ENCODE results near the gene MRAS. TPM values are rescaled to one million over a fixed set of nuclear protein-coding genes. Genes with fewer than 3 reads are reported as not detected.

MRAS gene
- total and polyA plus RNA-seq, 4 experiments from 2014 or later, result 1.3 to 2.0 TPM; not detected in 2

GRCh38 chr3:138359919-138360868, 11.8 kb downstream of the MRAS start:
- DNase-seq, result no peak
- CTCF ChIA-PET (ENCODE audit: partially characterized antibody), result no interaction called here
- H3K27ac Mint-ChIP-seq, result no peak overlapping the region
- H3K27ac ChIP-seq (ENCODE audit: low read depth, low read length), result no peak overlapping the region
- H3K27me3 ChIP-seq (ENCODE audit: insufficient read depth, low read length), result peaks cover 3% of the 10 kb centered on the region
- H3K4me1 ChIP-seq (ENCODE audit: insufficient read depth, low read length), result no peaks in the 10 kb centered on the region
- H3K4me3 ChIP-seq (ENCODE audit: low read length in 2 of 2), result no peak overlapping the region
- POLR2A ChIA-PET (ENCODE audit: partially characterized antibody), result no interaction called here
- no peaks in the 10 kb centered on the region for H3K9me3 ChIP-seq (ENCODE audit: control insufficient read depth in 1 of 2, low read length in 2 of 2)
- no peak overlapping the region for H3K4me3 Mint-ChIP-seq
- H3K4me1 Mint-ChIP-seq, result no peaks in the 10 kb centered on the region
- H3K27me3 Mint-ChIP-seq, result peaks cover 1 to 2% of the 10 kb centered on the region in 2 donors
- intact Hi-C loops (cut with micrococcal nuclease), result no loop called here
- H3K9me3 Mint-ChIP-seq, result no peaks in the 10 kb centered on the region
- no peaks in the 10 kb centered on the region for H3K36me3 Mint-ChIP-seq
- no peaks in the 10 kb centered on the region for H3K36me3 ChIP-seq (ENCODE audit: insufficient read depth, low read length)

- H3K36me3 Mint-ChIP-seq, result no peaks in the 10 kb centered on the region
- Histone ChIP-seq H3K27me3 (ENCODE audit: insufficient read depth, low read length) (peaks cover 3% of the 10 kb centered on the region), H3K9me3 (ENCODE audit: control insufficient read depth in 1 of 2, low read length in 2 of 2) (no peaks in the 10 kb centered on the region), H3K4me1 (ENCODE audit: insufficient read depth, low read length) (no peaks in the 10 kb centered on the region), H3K4me3 (ENCODE audit: low read length in 2 of 2) (no peak overlapping the region), H3K27ac (ENCODE audit: low read depth, low read length) (no peak overlapping the region), H3K36me3 (ENCODE audit: insufficient read depth, low read length) (no peaks in the 10 kb centered on the region)
- no peaks in the 10 kb centered on the region for H3K9me3 Mint-ChIP-seq
- H3K4me1 Mint-ChIP-seq, result no peaks in the 10 kb centered on the region
- POLR2A ChIA-PET (ENCODE audit: partially characterized antibody), result no interaction called here
- intact Hi-C loops (cut with micrococcal nuclease), result no loop called here
- DNase-seq, result no peak
- CTCF ChIA-PET (ENCODE audit: partially characterized antibody), result no interaction called here
- peaks cover 1 to 2% of the 10 kb centered on the region in 2 donors for H3K27me3 Mint-ChIP-seq
- H3K27ac Mint-ChIP-seq, result no peak overlapping the region
- no peak overlapping the region for H3K4me3 Mint-ChIP-seq
Measured at GRCh38 chr3:138360869-138361525, 12.6 kb downstream of the MRAS start.

GRCh38 chr3:138361561-138361971, 13.2 kb downstream of the MRAS start:
- no peaks in the 10 kb centered on the region for H3K4me1 ChIP-seq (ENCODE audit: insufficient read depth, low read length)
- no peak for DNase-seq
- H3K27ac ChIP-seq (ENCODE audit: low read depth, low read length), result no peak overlapping the region
- no peaks in the 10 kb centered on the region for H3K9me3 ChIP-seq (ENCODE audit: control insufficient read depth in 1 of 2, low read length in 2 of 2)
- no peaks in the 10 kb centered on the region for H3K4me1 Mint-ChIP-seq
- H3K4me3 Mint-ChIP-seq, result no peak overlapping the region
- intact Hi-C loops (cut with micrococcal nuclease), result no loop called here
- peaks cover 1 to 2% of the 10 kb centered on the region in 2 donors for H3K27me3 Mint-ChIP-seq
- peaks cover 3% of the 10 kb centered on the region for H3K27me3 ChIP-seq (ENCODE audit: insufficient read depth, low read length)
- ChIA-PET POLR2A (ENCODE audit: partially characterized antibody) (no interaction called here), CTCF (ENCODE audit: partially characterized antibody) (no interaction called here)
- H3K36me3 ChIP-seq (ENCODE audit: insufficient read depth, low read length), result no peaks in the 10 kb centered on the region
- H3K9me3 Mint-ChIP-seq, result no peaks in the 10 kb centered on the region
- H3K27ac Mint-ChIP-seq, result no peak overlapping the region
- no peak overlapping the region for H3K4me3 ChIP-seq (ENCODE audit: low read length in 2 of 2)
- no peaks in the 10 kb centered on the region for H3K36me3 Mint-ChIP-seq

GRCh38 chr3:138362538-138362937, 14.2 kb downstream of the MRAS start:
- Histone ChIP-seq H3K27me3 (ENCODE audit: insufficient read depth, low read length) (peaks cover 3% of the 10 kb centered on the region), H3K9me3 (ENCODE audit: control insufficient read depth in 1 of 2, low read length in 2 of 2) (no peaks in the 10 kb centered on the region), H3K4me1 (ENCODE audit: insufficient read depth, low read length) (no peaks in the 10 kb centered on the region), H3K4me3 (ENCODE audit: low read length in 2 of 2) (no peak overlapping the region), H3K27ac (ENCODE audit: low read depth, low read length) (no peak overlapping the region), H3K36me3 (ENCODE audit: insufficient read depth, low read length) (no peaks in the 10 kb centered on the region)
- Mint-ChIP-seq H3K27ac (no peak overlapping the region), H3K9me3 (no peaks in the 10 kb centered on the region), H3K36me3 (no peaks in the 10 kb centered on the region), H3K4me3 (no peak overlapping the region), H3K4me1 (no peaks in the 10 kb centered on the region), H3K27me3 (peaks cover 0 to 2% of the 10 kb centered on the region in 2 donors)
- no peak for DNase-seq
- POLR2A ChIA-PET (ENCODE audit: partially characterized antibody), result no interaction called here
- CTCF ChIA-PET (ENCODE audit: partially characterized antibody), result no interaction called here
- intact Hi-C loops (cut with micrococcal nuclease), result no loop called here

GRCh38 chr3:138363322-138363721, 14.9 kb downstream of the MRAS start:
- H3K27me3 Mint-ChIP-seq, result peaks cover 0 to 2% of the 10 kb centered on the region in 2 donors
- CTCF ChIA-PET (ENCODE audit: partially characterized antibody), result no interaction called here
- H3K9me3 ChIP-seq (ENCODE audit: control insufficient read depth in 1 of 2, low read length in 2 of 2), result no peaks in the 10 kb centered on the region
- H3K9me3 Mint-ChIP-seq, result no peaks in the 10 kb centered on the region
- no peaks in the 10 kb centered on the region for H3K36me3 ChIP-seq (ENCODE audit: insufficient read depth, low read length)
- no peak overlapping the region for H3K27ac Mint-ChIP-seq
- DNase-seq, result no peak
- H3K36me3 Mint-ChIP-seq, result no peaks in the 10 kb centered on the region
- H3K4me1 Mint-ChIP-seq, result no peaks in the 10 kb centered on the region
- intact Hi-C loops (cut with micrococcal nuclease), result no loop called here
- no peak overlapping the region for H3K4me3 ChIP-seq (ENCODE audit: low read length in 2 of 2)
- no peak overlapping the region for H3K4me3 Mint-ChIP-seq
- no peaks in the 10 kb centered on the region for H3K4me1 ChIP-seq (ENCODE audit: insufficient read depth, low read length)
- H3K27me3 ChIP-seq (ENCODE audit: insufficient read depth, low read length), result peaks cover 3% of the 10 kb centered on the region
- POLR2A ChIA-PET (ENCODE audit: partially characterized antibody), result no interaction called here
- H3K27ac ChIP-seq (ENCODE audit: low read depth, low read length), result no peak overlapping the region

- no peaks in the 10 kb centered on the region for H3K9me3 Mint-ChIP-seq
- H3K27ac ChIP-seq (ENCODE audit: low read depth, low read length), result no peak overlapping the region
- CTCF ChIA-PET (ENCODE audit: partially characterized antibody), result no interaction called here
- H3K9me3 ChIP-seq (ENCODE audit: control insufficient read depth in 1 of 2, low read length in 2 of 2), result no peaks in the 10 kb centered on the region
- no peaks in the 10 kb centered on the region for H3K36me3 Mint-ChIP-seq
- intact Hi-C loops (cut with micrococcal nuclease), result no loop called here
- no peak overlapping the region for H3K4me3 Mint-ChIP-seq
- H3K4me3 ChIP-seq (ENCODE audit: low read length in 2 of 2), result no peak overlapping the region
- H3K27ac Mint-ChIP-seq, result peak overlapping the region in 1 of 7 donors; percentile 2
- DNase-seq, result no peak
- H3K36me3 ChIP-seq (ENCODE audit: insufficient read depth, low read length), result no peaks in the 10 kb centered on the region
- peaks cover 0 to 2% of the 10 kb centered on the region in 2 donors for H3K27me3 Mint-ChIP-seq
- POLR2A ChIA-PET (ENCODE audit: partially characterized antibody), result no interaction called here
- no peaks in the 10 kb centered on the region for H3K4me1 Mint-ChIP-seq
- no peaks in the 10 kb centered on the region for H3K4me1 ChIP-seq (ENCODE audit: insufficient read depth, low read length)
- peaks cover 3% of the 10 kb centered on the region for H3K27me3 ChIP-seq (ENCODE audit: insufficient read depth, low read length)
Measured at GRCh38 chr3:138364356-138365252, 16.2 kb downstream of the MRAS start.

GRCh38 chr3:138365253-138365555, 16.8 kb downstream of the MRAS start:
- no peak for DNase-seq
- intact Hi-C loops (cut with micrococcal nuclease), result no loop called here
- H3K36me3 Mint-ChIP-seq, result no peaks in the 10 kb centered on the region
- no peak overlapping the region for H3K27ac Mint-ChIP-seq
- Histone ChIP-seq H3K4me3 (ENCODE audit: low read length in 2 of 2) (no peak overlapping the region), H3K27me3 (ENCODE audit: insufficient read depth, low read length) (peaks cover 3% of the 10 kb centered on the region), H3K4me1 (ENCODE audit: insufficient read depth, low read length) (no peaks in the 10 kb centered on the region), H3K9me3 (ENCODE audit: control insufficient read depth in 1 of 2, low read length in 2 of 2) (no peaks in the 10 kb centered on the region), H3K36me3 (ENCODE audit: insufficient read depth, low read length) (no peaks in the 10 kb centered on the region), H3K27ac (ENCODE audit: low read depth, low read length) (no peak overlapping the region)
- H3K9me3 Mint-ChIP-seq, result no peaks in the 10 kb centered on the region
- ChIA-PET CTCF (ENCODE audit: partially characterized antibody) (no interaction called here), POLR2A (ENCODE audit: partially characterized antibody) (no interaction called here)
- H3K4me3 Mint-ChIP-seq, result no peak overlapping the region
- no peaks in the 10 kb centered on the region for H3K4me1 Mint-ChIP-seq
- peaks cover 0 to 2% of the 10 kb centered on the region in 2 donors for H3K27me3 Mint-ChIP-seq
